Right lobe of liver (tissue), 4 donors: ENCODE measurements around the gene RUFY4.

Experiments used
- CTCF ChIP-seq, 4 donors: fragments of 200-600 bp in 3 of 4; fragments of 450-650 bp in 1 of 4; IDR thresholded peaks; one replicate each; pipeline versions ENCODE4 v1.5.1 to v1.8.0; 2016 to 2022; ENCODE audit warnings: antibody characterized with exemption in 4 of 4, mild to moderate bottlenecking in 2 of 4
- POLR2A ChIP-seq: fragments of 450-650 bp; IDR thresholded peaks from one replicate; pipeline ENCODE4 v1.6.1; 2017; ENCODE audit warnings: antibody characterized with exemption, mild to moderate bottlenecking
- donor health status: DM: no; HTN: no; CAD: no.
- donor health status: DM: no; HTN: no; CAD: no.
- donor health status: DM: no; HTN: yes; CAD: no.

GRCh38 chr2:218069606-218070300 is 700 bp downstream of the RUFY4 start:
- TF ChIP-seq POLR2A, result no peak
- TF ChIP-seq CTCF (IDR thresholded peaks at IDR 0.05), result no peak
